ENCODE data around the gene RHEX. TPM values are rescaled to one million over a fixed set of nuclear protein-coding genes. Genes with fewer than 3 reads are reported as not detected.

Gene RHEX
- total RNA-seq, 2 donors from 2014 or later: 3.9 TPM; not detected in 1

- H3K4me3 ChIP-seq: no peak overlapping the region
- H3K27ac ChIP-seq: no peak overlapping the region
- 83% methylated on average over 5 of the region's 5 CpGs for WGBS
- no peaks in the 10 kb centered on the region for H3K27me3 ChIP-seq (replicated peaks; ENCODE audit: insufficient read depth)
- no peak for TF ChIP-seq POLR2A (IDR thresholded peaks at IDR 0.05)
- no peaks in the 10 kb centered on the region for H3K4me1 ChIP-seq (replicated peaks)
- intact Hi-C loops (cut with DNase I): no loop called here
- no peak for DNase-seq (ENCODE audit: low spot score)
- no peaks in the 10 kb centered on the region for H3K9me3 ChIP-seq
- H3K36me3 ChIP-seq: no peaks in the 10 kb centered on the region
Observed at GRCh38 chr1:206081856-206082255, 28.9 kb downstream of the RHEX start.

GRCh38 chr1:206082831-206083695 is 30.1 kb downstream of the RHEX start:
- H3K27me3 ChIP-seq (replicated peaks; ENCODE audit: insufficient read depth): no peaks in the 10 kb centered on the region
- no peaks in the 10 kb centered on the region for H3K4me1 ChIP-seq (replicated peaks)
- no peak for TF ChIP-seq CTCF (IDR thresholded peaks at IDR 0.05)
- no peak for TF ChIP-seq POLR2A (IDR thresholded peaks at IDR 0.05)
- no peak for TF ChIP-seq POLR2AphosphoS5 (IDR thresholded peaks at IDR 0.05)
- H3K36me3 ChIP-seq: no peaks in the 10 kb centered on the region
- no peaks in the 10 kb centered on the region for H3K9me3 ChIP-seq
- no peak overlapping the region for H3K4me3 ChIP-seq
- WGBS: 66% methylated on average over 8 of the region's 8 CpGs
- intact Hi-C loops (cut with DNase I): no loop called here
- no peak for DNase-seq (ENCODE audit: low spot score)
- H3K27ac ChIP-seq: no peak overlapping the region

- WGBS: 88% methylated on average over 2 of the region's 2 CpGs
- Histone ChIP-seq H3K4me1 (replicated peaks) (no peaks in the 10 kb centered on the region), H3K27ac (no peak overlapping the region), H3K36me3 (no peaks in the 10 kb centered on the region), H3K9me3 (no peaks in the 10 kb centered on the region), H3K27me3 (replicated peaks; ENCODE audit: insufficient read depth) (no peaks in the 10 kb centered on the region), H3K4me3 (no peak overlapping the region)
- DNase-seq (ENCODE audit: low spot score): no peak
- TF ChIP-seq CTCF (IDR thresholded peaks at IDR 0.05) (no peak), POLR2A (IDR thresholded peaks at IDR 0.05) (no peak), POLR2AphosphoS5 (IDR thresholded peaks at IDR 0.05) (no peak)
- intact Hi-C loops (cut with DNase I): no loop called here
Observed at GRCh38 chr1:206083750-206084149, 30.8 kb downstream of the RHEX start.

- Histone ChIP-seq H3K27me3 (replicated peaks; ENCODE audit: insufficient read depth) (no peaks in the 10 kb centered on the region), H3K36me3 (no peaks in the 10 kb centered on the region), H3K9me3 (no peaks in the 10 kb centered on the region), H3K4me3 (no peak overlapping the region), H3K27ac (no peak overlapping the region), H3K4me1 (replicated peaks) (no peaks in the 10 kb centered on the region)
- no peak for TF ChIP-seq POLR2AphosphoS5 (IDR thresholded peaks at IDR 0.05)
- intact Hi-C loops (cut with DNase I): no loop called here
- 87% methylated on average over 3 of the region's 3 CpGs for whole genome bisulfite sequencing
- no peak for DNase-seq (ENCODE audit: low spot score)
Observed at GRCh38 chr1:206087091-206087490, 34.1 kb downstream of the RHEX start.

GRCh38 chr1:206089341-206089740 is 36.4 kb downstream of the RHEX start:
- H3K4me1 ChIP-seq (replicated peaks): no peaks in the 10 kb centered on the region
- intact Hi-C loops (cut with DNase I): no loop called here
- no peaks in the 10 kb centered on the region for H3K27me3 ChIP-seq (replicated peaks; ENCODE audit: insufficient read depth)
- TF ChIP-seq POLR2A (IDR thresholded peaks at IDR 0.05) (no peak), CTCF (IDR thresholded peaks at IDR 0.05) (no peak), POLR2AphosphoS5 (IDR thresholded peaks at IDR 0.05) (no peak)
- H3K27ac ChIP-seq: no peak overlapping the region
- no peak for DNase-seq (ENCODE audit: low spot score)
- WGBS: 80% methylated on average over 3 of the region's 3 CpGs
- no peaks in the 10 kb centered on the region for H3K9me3 ChIP-seq
- H3K4me3 ChIP-seq: no peak overlapping the region
- no peaks in the 10 kb centered on the region for H3K36me3 ChIP-seq

GRCh38 chr1:206094024-206094423 is 41.1 kb downstream of the RHEX start:
- TF ChIP-seq POLR2AphosphoS5 (IDR thresholded peaks at IDR 0.05) (no peak), POLR2A (IDR thresholded peaks at IDR 0.05) (no peak), CTCF (IDR thresholded peaks at IDR 0.05) (no peak)
- DNase-seq (ENCODE audit: low spot score): no peak
- H3K9me3 ChIP-seq: no peaks in the 10 kb centered on the region
- no peak overlapping the region for H3K27ac ChIP-seq
- H3K4me3 ChIP-seq: no peak overlapping the region
- intact Hi-C loops (cut with DNase I): loop anchor here (10.0 kb wide), 1 partner anchor 429 kb away; no protein-coding TSS in a partner anchor
- H3K27me3 ChIP-seq (replicated peaks; ENCODE audit: insufficient read depth): no peaks in the 10 kb centered on the region
- H3K4me1 ChIP-seq (replicated peaks): no peaks in the 10 kb centered on the region
- WGBS: 53% methylated on average over 7 of the region's 7 CpGs
- no peaks in the 10 kb centered on the region for H3K36me3 ChIP-seq
